Small intestine (tissue), 7 donors: Measurements from ENCODE around the gene TEKTIP1. TPM values are rescaled to one million over a fixed set of nuclear protein-coding genes. Genes with fewer than 3 reads are reported as not detected.

Source experiments
- DNase-seq, 2 donors: peaks; one replicate each; pipeline versions ENCODE4 v3.0.0 to v3.0.0-alpha.2; 2013
- FAIRE-seq: peaks from 2 replicates; lab custom pipeline; 2012; peaks lifted over from hg19 to GRCh38; lab: Jason Lieb, UNC
- H3K27ac ChIP-seq, 3 donors: one replicate each; pipeline ENCODE4 v1.5.1; 2013; ENCODE audit warnings: low read length in 2 of 3, mild to moderate bottlenecking in 2 of 3, control low read depth in 1 of 3, inconsistent platforms in 1 of 3, low read depth in 1 of 3, moderate library complexity in 1 of 3
- H3K27me3 ChIP-seq, 3 donors: one replicate each; pipeline ENCODE4 v1.6.1; 2013; ENCODE audit warnings: low read length in 3 of 3, inconsistent platforms in 1 of 3; ENCODE audit not compliant: control insufficient read depth in 3 of 3, insufficient read depth in 3 of 3
- H3K36me3 ChIP-seq, 3 donors: one replicate each; pipeline ENCODE4 v1.6.1; 2013; ENCODE audit warnings: low read length in 3 of 3, inconsistent platforms in 1 of 3, low read depth in 1 of 3, mild to moderate bottlenecking in 1 of 3, moderate library complexity in 1 of 3; ENCODE audit not compliant: control insufficient read depth in 3 of 3, insufficient read depth in 2 of 3
- H3K4me1 ChIP-seq, 3 donors: one replicate each; pipeline ENCODE4 v1.6.1; 2013; ENCODE audit warnings: low read length in 2 of 3, inconsistent platforms in 1 of 3, low read depth in 1 of 3, mild to moderate bottlenecking in 1 of 3, moderate library complexity in 1 of 3; ENCODE audit not compliant: control insufficient read depth in 3 of 3, insufficient read depth in 2 of 3
- H3K4me3 ChIP-seq, 3 donors: one replicate each; pipeline ENCODE4 v1.5.1; 2013; ENCODE audit warnings: low read length in 3 of 3, control low read depth in 1 of 3, inconsistent platforms in 1 of 3, low read depth in 1 of 3, mild to moderate bottlenecking in 1 of 3, moderate library complexity in 1 of 3
- H3K9me3 ChIP-seq, 2 donors: one replicate each; pipeline ENCODE4 v1.6.1; 2013; ENCODE audit warnings: low read depth in 1 of 2, low read length in 1 of 2; ENCODE audit not compliant: control insufficient read depth in 2 of 2, insufficient read depth in 1 of 2
- WGBS, 3 donors: extraction: QIAGEN DNeasy Blood & Tissue Kit; methylation state at CpG; one replicate each; pipeline ENCODE4 v1.1.7; 2013; 5-methylcytosine and 5-hydroxymethylcytosine counted together
- polyA plus RNA-seq, 4 donors: library from polyadenylated mRNA; stranded (reverse) in 3 of 4; unstranded in 1 of 4; fragments of 200-250 nt in 3 of 4; fragments of 120-200 nt in 1 of 4; gene quantifications; one replicate each; pipeline versions ENCODE4 v1.2.1 to v1.2.3, GENCODE V29; 2013
- donor health status: healthy with polysubstance abuse.
- donor health status: control.
- donor health status: control.
- donor health status: Bipolar disorder and iron deficiency.
- donor health status: healthy.

Gene TEKTIP1
- polyA plus RNA-seq, 4 donors = 0.73 to 3.3 (median 1.3) TPM; not detected in 1

- peaks cover 18 to 83% (median 39%) of the 10 kb centered on the region in 3 donors for H3K36me3 ChIP-seq
- FAIRE-seq = no peak
- 98 to 99% (median 99%) methylated on average over 12 of the region's 12 CpGs for WGBS, 3 donors
Observed at GRCh38 chr19:3530389-3530788, 8.6 kb upstream of the TEKTIP1 start.

DNA sequence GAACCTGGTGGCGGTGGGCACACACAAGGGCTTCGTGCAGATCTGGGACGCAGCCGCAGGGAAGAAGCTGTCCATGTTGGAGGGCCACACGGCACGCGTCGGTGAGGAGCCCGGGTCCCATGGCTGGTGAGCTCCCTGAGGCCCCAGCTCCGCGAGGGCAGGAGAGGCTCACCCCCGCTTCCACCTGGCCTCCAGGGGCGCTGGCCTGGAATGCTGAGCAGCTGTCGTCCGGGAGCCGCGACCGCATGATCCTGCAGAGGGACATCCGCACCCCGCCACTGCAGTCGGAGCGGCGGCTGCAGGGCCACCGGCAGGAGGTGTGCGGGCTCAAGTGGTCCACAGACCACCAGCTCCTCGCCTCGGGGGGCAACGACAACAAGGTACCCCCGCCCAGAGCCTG lies 7.3 kb upstream of the TEKTIP1 start:
- Histone ChIP-seq H3K27ac (no peak overlapping the region), H3K36me3 (peaks cover 15 to 84% (median 46%) of the 10 kb centered on the region in 3 donors), H3K4me3 (no peak overlapping the region), H3K4me1 (no peaks in the 10 kb centered on the region), H3K9me3 (no peaks in the 10 kb centered on the region), H3K27me3 (no peaks in the 10 kb centered on the region)
- FAIRE-seq (no peak), DNase-seq (no peak)
- WGBS, 3 donors = 93 to 96% (median 94%) methylated on average over 23 to 29 of the region's 29 CpGs

More at GRCh38 chr19:3530389-3530788, 8.6 kb upstream of the TEKTIP1 start:
- Histone ChIP-seq H3K4me3 (no peak overlapping the region), H3K4me1 (no peaks in the 10 kb centered on the region), H3K9me3 (no peaks in the 10 kb centered on the region), H3K27ac (no peak overlapping the region), H3K27me3 (no peaks in the 10 kb centered on the region)
- no peak for DNase-seq

- no peaks in the 10 kb centered on the region for H3K4me1 ChIP-seq
- H3K9me3 ChIP-seq = no peaks in the 10 kb centered on the region
- FAIRE-seq = no peak
- WGBS, 3 donors = 95 to 96% (median 96%) methylated on average over 28 to 33 of the region's 33 CpGs
- H3K27me3 ChIP-seq = no peaks in the 10 kb centered on the region
- DNase-seq = no peak
- no peak overlapping the region for H3K27ac ChIP-seq
- H3K4me3 ChIP-seq = no peak overlapping the region
- peaks cover 14 to 84% (median 43%) of the 10 kb centered on the region in 3 donors for H3K36me3 ChIP-seq
Observed at GRCh38 chr19:3532154-3532786, 6.7 kb upstream of the TEKTIP1 start.

DNA sequence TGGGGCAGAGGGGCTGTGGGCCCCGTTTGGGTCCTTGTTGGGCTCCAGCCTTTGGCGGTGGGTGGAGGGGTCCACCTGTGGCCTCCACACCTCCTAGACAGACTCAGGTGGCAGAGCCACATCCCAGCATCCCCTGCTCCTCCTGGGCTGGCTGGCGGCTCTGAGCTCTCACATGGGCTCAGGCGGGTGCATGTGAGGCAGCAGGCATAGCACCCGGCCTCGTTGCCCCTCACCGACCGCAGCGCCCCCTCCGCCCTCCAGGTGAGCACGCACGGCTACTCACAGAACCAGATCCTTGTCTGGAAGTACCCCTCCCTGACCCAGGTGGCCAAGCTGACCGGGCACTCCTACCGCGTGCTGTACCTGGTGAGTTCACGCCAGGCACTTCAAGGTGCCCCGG lies 5.9 kb upstream of the TEKTIP1 start:
- WGBS, 3 donors = 91 to 93% (median 93%) methylated on average over 17 of the region's 17 CpGs
- Histone ChIP-seq H3K36me3 (peaks cover 8 to 84% (median 43%) of the 10 kb centered on the region in 3 donors), H3K4me1 (no peaks in the 10 kb centered on the region), H3K27ac (no peak overlapping the region), H3K9me3 (no peaks in the 10 kb centered on the region), H3K27me3 (no peaks in the 10 kb centered on the region), H3K4me3 (no peak overlapping the region)
- DNase-seq (no peak), FAIRE-seq (no peak)

GRCh38 chr19:3533563-3534216 lies 5.3 kb upstream of the TEKTIP1 start:
- Histone ChIP-seq H3K4me3 (no peak overlapping the region), H3K9me3 (no peaks in the 10 kb centered on the region), H3K27ac (no peak overlapping the region), H3K27me3 (no peaks in the 10 kb centered on the region), H3K4me1 (no peaks in the 10 kb centered on the region), H3K36me3 (peaks cover 8 to 85% (median 43%) of the 10 kb centered on the region in 3 donors)
- WGBS, 3 donors = 87 to 91% (median 87%) methylated on average over 12 of the region's 12 CpGs
- DNase-seq (no peak), FAIRE-seq (no peak)

- H3K4me3 ChIP-seq = no peak overlapping the region
- FAIRE-seq = no peak
- no peaks in the 10 kb centered on the region for H3K4me1 ChIP-seq
- DNase-seq = no peak
- peaks cover 0 to 3% of the 10 kb centered on the region in 2 donors for H3K9me3 ChIP-seq
- H3K27me3 ChIP-seq = no peaks in the 10 kb centered on the region
- H3K27ac ChIP-seq = no peak overlapping the region
- 92 to 93% (median 92%) methylated on average over 37 to 38 of the region's 38 CpGs for WGBS, 3 donors
- peaks cover 8 to 91% (median 43%) of the 10 kb centered on the region in 3 donors for H3K36me3 ChIP-seq
Observed at GRCh38 chr19:3534375-3535234, 4.4 kb upstream of the TEKTIP1 start.

DNA sequence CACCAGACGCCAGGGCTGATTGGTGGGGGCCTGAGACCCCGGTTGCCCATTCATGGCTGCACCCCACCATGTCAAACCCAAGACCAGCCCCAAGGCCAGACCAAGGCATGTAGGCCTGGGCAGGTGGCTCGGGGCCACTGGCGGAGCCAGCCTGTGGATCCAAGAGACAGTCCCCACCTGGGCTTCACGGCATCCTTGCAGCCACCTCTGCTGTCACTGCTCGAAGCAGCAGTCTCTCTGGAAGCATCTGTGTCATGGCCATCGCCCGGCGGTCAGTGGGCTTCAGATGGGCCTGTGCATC lies 3.8 kb upstream of the TEKTIP1 start:
- peaks cover 0 to 4% of the 10 kb centered on the region in 2 donors for H3K9me3 ChIP-seq
- no peaks in the 10 kb centered on the region for H3K27me3 ChIP-seq
- H3K27ac ChIP-seq = no peak overlapping the region
- FAIRE-seq = no peak
- H3K4me3 ChIP-seq = no peak overlapping the region
- no peaks in the 10 kb centered on the region for H3K4me1 ChIP-seq
- DNase-seq = no peak
- 93 to 97% (median 95%) methylated on average over 9 of the region's 9 CpGs for WGBS, 3 donors
- peaks cover 8 to 94% (median 43%) of the 10 kb centered on the region in 3 donors for H3K36me3 ChIP-seq

GRCh38 chr19:3535563-3535965 lies 3.4 kb upstream of the TEKTIP1 start:
- H3K9me3 ChIP-seq = peaks cover 0 to 4% of the 10 kb centered on the region in 2 donors
- no peak for DNase-seq
- no peaks in the 10 kb centered on the region for H3K4me1 ChIP-seq
- 94 to 96% (median 95%) methylated on average over 14 of the region's 14 CpGs for WGBS, 3 donors
- no peak overlapping the region for H3K4me3 ChIP-seq
- H3K27ac ChIP-seq = no peak overlapping the region
- H3K36me3 ChIP-seq = peaks cover 8 to 93% (median 42%) of the 10 kb centered on the region in 3 donors
- H3K27me3 ChIP-seq = no peaks in the 10 kb centered on the region
- no peak for FAIRE-seq
